Gastrocnemius medialis (tissue), 4 donors: ENCODE results near the gene BPIFB2. TPM values are rescaled to one million over a fixed set of nuclear protein-coding genes. Genes with fewer than 3 reads are reported as not detected.

Experiments used
- ATAC-seq, 2 donors: fragments of 150-250 bp; one replicate each; pipeline ENCODE4 v1.9.1; 2016
- DNase-seq, 2 donors: peaks; one replicate each; pipeline ENCODE4 v3.0.0-alpha.2; 2019
- H3K27ac ChIP-seq, 4 donors: fragments of 200-600 bp; sonication (generic); 1 replicate in 1 of 4; 2 replicates in 3 of 4; pipeline ENCODE4 v1.5.1; 2016 to 2018; ENCODE audit warnings: mild to moderate bottlenecking in 2 of 4, moderate library complexity in 1 of 4
- H3K27me3 ChIP-seq, 3 donors: fragments of 200-600 bp; sonication (generic) in 2 of 3; 1 replicate in 1 of 3; 2 replicates in 2 of 3; pipeline versions ENCODE4 v1.5.1 to v1.6.0; 2016 to 2019; ENCODE audit warnings: mild to moderate bottlenecking in 1 of 3, moderate library complexity in 1 of 3
- H3K36me3 ChIP-seq, 2 donors: fragments of 200-600 bp; sonication (generic) in 1 of 2; one replicate each; pipeline ENCODE4 v1.5.1; 2017 to 2018
- H3K4me1 ChIP-seq, 2 donors: fragments of 200-600 bp; sonication (generic) in 1 of 2; one replicate each; pipeline ENCODE4 v1.5.1; 2016 to 2017; ENCODE audit warnings: mild to moderate bottlenecking in 2 of 2
- H3K4me3 ChIP-seq, 4 donors: fragments of 200-600 bp; sonication (generic) in 3 of 4; 1 replicate in 1 of 4; 2 replicates in 3 of 4; pipeline ENCODE4 v1.5.1; 2016 to 2019; ENCODE audit warnings: mild to moderate bottlenecking in 2 of 4
- H3K9me3 ChIP-seq, 3 donors: fragments of 200-600 bp; sonication (generic) in 2 of 3; 1 replicate in 1 of 3; 2 replicates in 2 of 3; pipeline ENCODE4 v1.5.1; 2016 to 2019
- CTCF ChIP-seq, 5 experiments: fragments of 450-650 bp in 3 of 5; fragments of 200-600 bp in 2 of 5; sonication (generic) in 2 of 5; IDR thresholded peaks in 4 of 5; conservative IDR thresholded peaks in 1 of 5; 1 replicate in 4 of 5; 2 replicates in 1 of 5; pipeline ENCODE4 v1.5.1; 2016 to 2019; ENCODE audit warnings: antibody characterized with exemption in 5 of 5, mild to moderate bottlenecking in 3 of 5, moderate library complexity in 3 of 5
- POLR2A ChIP-seq, 2 donors: fragments of 450-650 bp; IDR thresholded peaks; one replicate each; pipeline ENCODE4 v1.6.1; 2017; ENCODE audit warnings: antibody characterized with exemption in 2 of 2, mild to moderate bottlenecking in 2 of 2, moderate library complexity in 2 of 2
- in situ Hi-C, 4 donors: fragments of 200-750 bp; cut with MboI; loops; one replicate each; pipeline versions ENCODE4 v1.15.0 to v1.8.0; 2017; ENCODE audit warnings: low sequenced_read_pairs in 4 of 4
- intact Hi-C: fragments of 100-400 bp; cut with DNase I; formaldehyde crosslinking; loops from one replicate; pipeline ENCODE4 v1.15.1; 2023; ENCODE audit warnings: low total_unique reads
- total RNA-seq, 4 donors: library from RNA; depleted of rRNA; stranded (reverse); fragments of >200 nt; gene quantifications; one replicate each; pipeline versions ENCODE4 v1.1.0 to v1.2.3, GENCODE V29; 2016

The BPIFB2 gene
- total RNA-seq, 4 donors from 2014 or later: not detected

- Histone ChIP-seq H3K36me3 (no peaks in the 10 kb centered on the region), H3K27me3 (no peaks in the 10 kb centered on the region), H3K9me3 (no peaks in the 10 kb centered on the region), H3K4me1 (no peaks in the 10 kb centered on the region), H3K27ac (no peak overlapping the region), H3K4me3 (no peak overlapping the region)
- ATAC-seq: no peak
- intact Hi-C loops (no loop called here), in situ Hi-C loops (loop anchor here in 1 of 4 donors (25.0 kb wide), 1 partner anchor 110 kb away; no protein-coding TSS in a partner anchor)
- DNase-seq: no peak
- TF ChIP-seq CTCF (IDR thresholded peaks at IDR 0.05 in 4 of 5, conservative IDR thresholded peaks at IDR 0.05 in 1 of 5): no peak
- no peak for TF ChIP-seq POLR2A (IDR thresholded peaks at IDR 0.05)
These were observed 14.8 kb downstream of the BPIFB2 start for GRCh38 chr20:33022289-33022688.

DNA sequence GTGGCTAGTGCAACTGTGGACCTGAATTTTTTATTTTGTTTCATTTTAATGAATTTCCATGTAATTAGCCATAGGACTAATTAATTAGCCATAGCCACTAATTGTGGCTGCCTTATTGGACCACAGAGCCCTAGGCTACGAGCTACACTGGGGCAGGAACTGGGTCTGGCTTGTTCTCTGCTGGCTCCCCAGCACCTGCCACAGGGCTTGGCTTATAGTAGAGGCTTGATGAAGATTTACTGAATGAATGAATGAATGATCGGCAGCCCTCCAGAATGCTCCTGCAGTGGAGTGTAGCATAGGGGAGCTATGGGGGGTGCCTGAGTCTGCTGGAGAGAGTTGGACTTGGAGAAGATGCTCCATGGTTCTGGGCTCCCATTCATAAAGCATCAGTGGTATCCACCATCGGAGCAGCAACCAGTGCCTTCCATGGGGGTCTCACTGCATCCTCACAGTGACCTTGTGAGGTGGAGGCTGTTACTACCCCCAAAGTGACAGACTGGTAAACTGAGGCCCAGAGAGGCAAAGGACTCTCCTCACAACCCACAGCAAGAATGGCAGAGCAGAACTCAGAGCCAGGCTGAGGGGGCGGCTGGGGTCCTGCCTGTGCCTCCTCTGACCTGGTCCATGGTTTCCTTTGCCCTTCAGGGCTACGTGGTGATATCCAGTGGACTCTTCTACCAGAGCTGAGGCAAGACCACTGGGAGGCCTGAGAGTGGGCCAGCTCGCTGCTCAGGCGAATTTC is 15.4 kb downstream of the BPIFB2 start:
- Histone ChIP-seq H3K9me3 (no peaks in the 10 kb centered on the region), H3K4me3 (no peak overlapping the region), H3K27ac (no peak overlapping the region), H3K4me1 (no peaks in the 10 kb centered on the region), H3K36me3 (no peaks in the 10 kb centered on the region), H3K27me3 (no peaks in the 10 kb centered on the region)
- intact Hi-C loops (no loop called here), in situ Hi-C loops (loop anchor here in 1 of 4 donors (25.0 kb wide), 1 partner anchor 111 kb away; no protein-coding TSS in a partner anchor)
- no peak for DNase-seq
- no peak for TF ChIP-seq POLR2A (IDR thresholded peaks at IDR 0.05)
- no peak for TF ChIP-seq CTCF (IDR thresholded peaks at IDR 0.05 in 4 of 5, conservative IDR thresholded peaks at IDR 0.05 in 1 of 5)
- no peak for ATAC-seq

GRCh38 chr20:33023439-33024242 is 16.1 kb downstream of the BPIFB2 start:
- Histone ChIP-seq H3K27me3 (peaks cover 0 to under 1% (median 0%) of the 10 kb centered on the region in 3 donors), H3K9me3 (no peaks in the 10 kb centered on the region), H3K36me3 (no peaks in the 10 kb centered on the region), H3K4me1 (no peaks in the 10 kb centered on the region), H3K27ac (no peak overlapping the region), H3K4me3 (no peak overlapping the region)
- TF ChIP-seq POLR2A (IDR thresholded peaks at IDR 0.05): no peak
- no peak for TF ChIP-seq CTCF (IDR thresholded peaks at IDR 0.05 in 4 of 5, conservative IDR thresholded peaks at IDR 0.05 in 1 of 5)
- intact Hi-C loops: no loop called here
- in situ Hi-C loops: loop anchor here in 1 of 4 donors (25.0 kb wide), 1 partner anchor 111 kb away; no protein-coding TSS in a partner anchor
- ATAC-seq (no peak), DNase-seq (no peak)

GRCh38 chr20:33024243-33024560 is 16.7 kb downstream of the BPIFB2 start:
- Histone ChIP-seq H3K27me3 (peaks cover 0 to 3% (median 0%) of the 10 kb centered on the region in 3 donors), H3K9me3 (no peaks in the 10 kb centered on the region), H3K4me1 (no peaks in the 10 kb centered on the region), H3K4me3 (no peak overlapping the region), H3K36me3 (no peaks in the 10 kb centered on the region), H3K27ac (no peak overlapping the region)
- intact Hi-C loops: no loop called here
- DNase-seq (no peak), ATAC-seq (no peak)
- in situ Hi-C loops: loop anchor here in 1 of 4 donors (25.0 kb wide), 1 partner anchor 112 kb away; no protein-coding TSS in a partner anchor
- no peak for TF ChIP-seq POLR2A (IDR thresholded peaks at IDR 0.05)
- no peak for TF ChIP-seq CTCF (IDR thresholded peaks at IDR 0.05 in 4 of 5, conservative IDR thresholded peaks at IDR 0.05 in 1 of 5)
